HepG2 (cell line): ENCODE measurements around the gene GCNT4. TPM values are rescaled to one million over a fixed set of nuclear protein-coding genes. Genes with fewer than 3 reads are reported as not detected.
A peak's percentile ranks its signal among the peaks of the same experiment; 100 is the strongest.

Experiments used
- ARNTL ChIP-seq: sonication (generic); formaldehyde crosslinking; IDR thresholded peaks from 2 replicates; pipeline ENCODE4 v1.4.0; 2020; ENCODE audit warnings: mild to moderate bottlenecking, missing genetic modification reagents
- BCL6 ChIP-seq: IDR thresholded peaks from 2 replicates; pipeline ENCODE4 v1.6.1; 2016; ENCODE audit warnings: missing genetic modification reagents, missing compliant biosample characterization
- CCAR2 ChIP-seq: fragments of 200-400 bp; formaldehyde crosslinking; optimal IDR thresholded peaks from 2 replicates; pipeline ENCODE3; 2018; ENCODE audit warnings: low read depth, mild to moderate bottlenecking, low read length, moderate library complexity
- HNF1B ChIP-seq: sonication (generic); formaldehyde crosslinking; IDR thresholded peaks from 2 replicates; pipeline ENCODE4 v1.5.1; 2020; ENCODE audit warnings: mild to moderate bottlenecking, moderate library complexity, missing genetic modification reagents
- HNRNPL ChIP-seq: fragments of 200-400 bp; formaldehyde crosslinking; IDR thresholded peaks from 2 replicates; pipeline ENCODE4 v1.6.1; 2017; ENCODE audit warnings: mild to moderate bottlenecking, low read depth, low read length
- PHF8 ChIP-seq: sonication (generic); formaldehyde crosslinking; IDR thresholded peaks from 2 replicates; pipeline ENCODE4 v1.5.0; 2020; ENCODE audit warnings: missing genetic modification reagents
- PITX1 ChIP-seq: sonication (generic); formaldehyde crosslinking; IDR thresholded peaks from 2 replicates; pipeline ENCODE4 v1.5.1; 2020; ENCODE audit warnings: mild to moderate bottlenecking, missing genetic modification reagents
- SAP130 ChIP-seq: IDR thresholded peaks from 2 replicates; pipeline ENCODE4 v1.6.1; 2016; ENCODE audit warnings: low read depth
- SOX5 ChIP-seq: IDR thresholded peaks from 2 replicates; pipeline ENCODE4 v1.6.1; 2016; ENCODE audit warnings: borderline replicate concordance
- STAT6 ChIP-seq: sonication (generic); formaldehyde crosslinking; IDR thresholded peaks from 2 replicates; pipeline ENCODE4 v1.4.0; 2020; ENCODE audit warnings: missing genetic modification reagents, mild to moderate bottlenecking, borderline replicate concordance
- ZBTB33 ChIP-seq: sonication (generic); formaldehyde crosslinking; IDR thresholded peaks from 2 replicates; pipeline ENCODE4 v1.4.0; 2020; ENCODE audit warnings: missing genetic modification reagents
- ZNF292 ChIP-seq: sonication (generic); formaldehyde crosslinking; IDR thresholded peaks from 2 replicates; pipeline ENCODE4 v1.8.1; 2022; ENCODE audit warnings: mild to moderate bottlenecking, low read depth, missing genetic modification reagents, borderline replicate concordance
- ZNF34 ChIP-seq: sonication (generic); formaldehyde crosslinking; IDR thresholded peaks from 2 replicates; pipeline ENCODE4 v1.4.0; 2020; ENCODE audit warnings: mild to moderate bottlenecking, missing genetic modification reagents, borderline replicate concordance
- ZNF44 ChIP-seq: sonication (generic); formaldehyde crosslinking; IDR thresholded peaks from 2 replicates; pipeline ENCODE4 v1.5.1; 2020; ENCODE audit warnings: mild to moderate bottlenecking, missing genetic modification reagents
- ZNF547 ChIP-seq: sonication (generic); formaldehyde crosslinking; IDR thresholded peaks from 2 replicates; pipeline ENCODE4 v1.5.1; 2020; ENCODE audit warnings: mild to moderate bottlenecking, missing genetic modification reagents
- ZNF646 ChIP-seq: sonication (generic); formaldehyde crosslinking; IDR thresholded peaks from 2 replicates; pipeline ENCODE4 v1.9.0; 2021; ENCODE audit warnings: mild to moderate bottlenecking, missing genetic modification reagents
- ZNF788 ChIP-seq: sonication (generic); formaldehyde crosslinking; IDR thresholded peaks from 2 replicates; pipeline ENCODE4 v1.5.0; 2020; ENCODE audit warnings: mild to moderate bottlenecking, missing genetic modification reagents, borderline replicate concordance
- polyA plus RNA-seq, 8 experiments: library from polyadenylated mRNA; depleted of rRNA in 3 of 8; stranded (reverse) in 7 of 8; unstranded in 1 of 8; fragments of >200 nt; fragmentation: Illumina TruSeq in 4 of 8; extraction: Trizol in 4 of 8; gene quantifications; 2 replicates each; pipeline versions ENCODE4 v1.2.1 to v1.2.3, GENCODE V29; 2011 to 2016; ENCODE audit warnings: low read depth in 4 of 8, missing spikeins in 1 of 8, mixed read lengths in 1 of 8; ENCODE audit not compliant: insufficient read depth in 1 of 8
- total RNA-seq, 5 experiments: library from RNA; depleted of rRNA; stranded (reverse); fragments of >200 nt; fragmentation: Illumina TruSeq; extraction: Trizol; gene quantifications; 2 replicates each; pipeline ENCODE4 v1.2.3, GENCODE V29; 2016; ENCODE audit warnings: low read depth in 1 of 5

Gene GCNT4
- total and polyA plus RNA-seq, 2 of the 13 experiments (the other 11 are each of a cell fraction or from before 2014, with no cell fraction given), result 0.22 to 0.38 TPM

GRCh38 chr5:75020016-75020656 is 32.2 kb downstream of the GCNT4 start (continued):
- TF ChIP-seq ZNF646 (CRISPR knock-in tag) (no peak), CCAR2 (no peak), PITX1 (CRISPR knock-in tag) (no peak), ZNF34 (CRISPR knock-in tag) (no peak), STAT6 (CRISPR knock-in tag) (no peak), SOX5 (CRISPR knock-in tag) (peak; percentile 93), ARNTL (CRISPR knock-in tag) (peak; percentile 43; the same call in 1 of the 2 replicates), ZNF788 (peak; percentile 47; the same call in 1 of the 2 replicates), ZNF292 (peak; percentile 42; the same call in 1 of the 2 replicates), ZNF547 (CRISPR knock-in tag) (no peak), ZBTB33 (CRISPR knock-in tag) (no peak), SAP130 (CRISPR knock-in tag) (peak; percentile 47), HNF1B (CRISPR knock-in tag) (peak; percentile 71), BCL6 (CRISPR knock-in tag) (peak; percentile 20; the same call in 1 of the 2 replicates), ZNF44 (CRISPR knock-in tag) (no peak), HNRNPL (0 out of 2 replicates have a peak, but pooled peaks have one; percentile 48), PHF8 (CRISPR knock-in tag) (0 out of 2 replicates have a peak, but pooled peaks have one; percentile 33)
